Daoy (cell line): ENCODE measurements around the gene FAM221B. TPM values are rescaled to one million over a fixed set of nuclear protein-coding genes. Genes with fewer than 3 reads are reported as not detected.

Source experiments
- DNase-seq: peaks from one replicate; pipeline ENCODE4 v3.0.0-alpha.2; 2015; ENCODE audit warnings: low read depth
- total RNA-seq: library from RNA; depleted of rRNA; stranded (reverse); fragments of >200 nt; shearing (Covaris generic); gene quantifications from 2 replicates; pipeline ENCODE4 v1.2.3, GENCODE V29; 2014

Gene FAM221B
- total RNA-seq, 1 experiment from 2014 or later = not detected

GRCh38 chr9:35820076-35820475, 8.5 kb downstream of the FAM221B start:
- DNase-seq = peak; percentile 48

GRCh38 chr9:35818341-35818740, 10.2 kb downstream of the FAM221B start:
- DNase-seq = no peak

- DNase-seq = no peak
Observed at GRCh38 chr9:35816708-35817107, 11.8 kb downstream of the FAM221B start.

- peak; percentile 99 for DNase-seq
Observed at GRCh38 chr9:35814841-35815543, 13.5 kb downstream of the FAM221B start, which contains the start of gene HINT2. TSS of gene HINT2 (minus strand) at chr9:35815042. CDS start at chr9:35814979, 63 bp downstream.

GRCh38 chr9:35814106-35814840, 14.3 kb downstream of the FAM221B start:
- peak; percentile 79 for DNase-seq

GRCh38 chr9:35813434-35814105, 15.0 kb downstream of the FAM221B start:
- peak; percentile 35 for DNase-seq

- DNase-seq = peak; percentile 97
Observed at GRCh38 chr9:35812025-35812602, 16.4 kb downstream of the FAM221B start, which contains the start of gene SPAG8. TSS of gene SPAG8 (minus strand) at chr9:35812262. CDS start at chr9:35812147, 115 bp downstream.

GRCh38 chr9:35811381-35812024, 17.0 kb downstream of the FAM221B start:
- no peak for DNase-seq

GRCh38 chr9:35810122-35810521, 18.4 kb downstream of the FAM221B start:
- no peak for DNase-seq

GRCh38 chr9:35808433-35808832, 20.1 kb downstream of the FAM221B start:
- no peak for DNase-seq

- no peak for DNase-seq
Observed at GRCh38 chr9:35806101-35806500, 22.4 kb downstream of the FAM221B start.

GRCh38 chr9:35801328-35802128, 27.0 kb downstream of the FAM221B start:
- no peak for DNase-seq

- DNase-seq = no peak
Observed at GRCh38 chr9:35800530-35800929, 28.0 kb downstream of the FAM221B start.

GRCh38 chr9:35798658-35799374, 29.7 kb downstream of the FAM221B start:
- peak; percentile 92 for DNase-seq

GRCh38 chr9:35797311-35798109, 31.0 kb downstream of the FAM221B start:
- no peak for DNase-seq

- no peak for DNase-seq
Observed at GRCh38 chr9:35795695-35796094, 32.8 kb downstream of the FAM221B start.

- no peak for DNase-seq
Observed at GRCh38 chr9:35793461-35793860, 35.1 kb downstream of the FAM221B start.

GRCh38 chr9:35792826-35793225, 35.7 kb downstream of the FAM221B start:
- DNase-seq = no peak
